ENCODE measurements around the gene NPDC1.

Gene NPDC1

DNA sequence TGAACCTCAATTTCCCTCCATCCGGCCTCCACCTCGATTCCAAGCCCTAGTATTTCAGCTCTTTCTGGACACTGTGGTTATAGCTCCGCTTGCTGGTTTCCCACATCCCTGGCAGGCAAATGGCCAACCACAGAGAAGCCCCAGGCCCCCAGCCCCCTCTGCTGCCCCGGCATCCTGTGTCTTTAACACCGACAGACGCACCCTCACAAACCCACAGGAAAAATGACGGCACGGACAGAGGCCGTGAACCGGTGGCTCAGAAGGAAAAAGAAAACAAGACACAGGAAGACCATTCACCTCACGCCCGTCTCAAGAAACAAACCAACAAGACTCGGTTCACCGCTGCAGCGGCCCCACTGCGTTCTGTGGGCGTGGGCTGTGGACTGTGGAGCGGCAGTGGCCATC, 48.1 kb downstream of the NPDC1 start:
- in situ Hi-C loops (cut with HindIII; ENCODE audit: low sequenced_read_pairs), result no loop called here

DNA sequence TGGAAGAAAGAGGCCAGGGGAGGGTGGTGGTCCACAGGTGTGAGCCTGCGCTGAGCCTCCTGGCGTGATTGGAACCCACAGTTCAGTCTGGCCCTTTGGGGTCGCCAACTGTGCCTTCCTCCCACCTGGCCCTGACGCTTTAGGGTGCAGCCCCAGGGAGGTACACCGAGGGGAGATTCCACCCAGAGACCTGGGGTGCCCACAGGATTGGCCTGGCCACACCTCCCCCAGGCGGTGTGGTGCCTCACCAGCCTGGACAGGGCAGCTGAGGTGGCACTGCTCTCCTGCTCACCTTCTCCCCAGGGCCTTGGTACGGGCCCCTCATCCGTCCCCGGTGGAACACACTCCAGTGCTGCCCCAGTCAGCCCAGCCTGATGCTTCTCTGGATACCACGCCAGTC, 48.6 kb downstream of the NPDC1 start:
- in situ Hi-C loops (cut with HindIII; ENCODE audit: low sequenced_read_pairs), result no loop called here

DNA sequence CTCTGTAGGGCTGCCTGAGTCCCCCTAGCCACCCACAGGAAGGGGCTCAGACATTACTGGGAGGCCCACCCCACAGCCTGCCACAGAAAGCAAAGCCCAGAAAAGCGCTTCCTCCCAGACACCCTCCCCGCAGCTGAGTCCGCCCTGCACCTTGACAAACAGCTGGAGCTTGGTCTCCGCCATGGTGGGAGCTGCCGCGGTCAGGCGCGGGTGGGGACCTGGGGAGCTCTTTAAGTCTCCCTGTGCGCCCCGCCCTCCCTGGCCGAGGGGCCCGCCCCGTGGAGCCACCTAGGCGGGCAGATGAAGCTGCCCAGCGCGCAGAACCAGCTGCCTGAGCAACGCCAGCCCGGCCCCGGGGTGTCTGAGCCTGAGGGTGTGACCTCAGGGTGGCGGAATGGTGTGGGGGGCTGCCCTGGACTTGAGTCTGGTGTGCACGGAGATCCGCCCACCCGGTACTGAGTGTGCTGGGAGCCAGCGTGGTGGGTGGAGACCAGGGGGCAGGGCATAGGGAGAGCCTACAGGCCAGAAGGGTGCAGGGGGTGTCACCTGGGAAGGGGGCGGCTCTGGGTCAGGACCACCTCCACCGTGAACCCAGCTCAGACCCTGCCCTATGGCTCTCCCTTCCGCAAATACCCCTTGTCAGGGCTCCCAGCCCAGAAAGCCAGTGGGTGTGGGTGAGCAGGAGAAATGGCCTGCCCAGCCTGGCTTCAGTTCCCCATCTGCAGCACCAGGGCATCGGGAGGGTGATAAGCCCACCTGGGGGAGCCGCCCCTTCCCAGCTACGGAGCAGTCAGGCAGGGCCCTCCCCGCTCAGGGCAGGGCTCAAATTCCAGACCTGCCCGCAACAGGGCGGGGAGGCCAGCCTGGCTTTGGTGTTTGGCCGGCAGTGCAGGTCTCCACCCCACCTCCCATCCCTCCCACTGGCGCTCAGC, 49.4 kb downstream of the NPDC1 start, which contains the start of gene CLIC3:
TSS of gene CLIC3 (minus strand) at position 208 of the 932 bp plus-strand sequence. CDS start at position 183, 25 bp downstream.
- in situ Hi-C loops (cut with HindIII; ENCODE audit: low sequenced_read_pairs), result no loop called here

DNA sequence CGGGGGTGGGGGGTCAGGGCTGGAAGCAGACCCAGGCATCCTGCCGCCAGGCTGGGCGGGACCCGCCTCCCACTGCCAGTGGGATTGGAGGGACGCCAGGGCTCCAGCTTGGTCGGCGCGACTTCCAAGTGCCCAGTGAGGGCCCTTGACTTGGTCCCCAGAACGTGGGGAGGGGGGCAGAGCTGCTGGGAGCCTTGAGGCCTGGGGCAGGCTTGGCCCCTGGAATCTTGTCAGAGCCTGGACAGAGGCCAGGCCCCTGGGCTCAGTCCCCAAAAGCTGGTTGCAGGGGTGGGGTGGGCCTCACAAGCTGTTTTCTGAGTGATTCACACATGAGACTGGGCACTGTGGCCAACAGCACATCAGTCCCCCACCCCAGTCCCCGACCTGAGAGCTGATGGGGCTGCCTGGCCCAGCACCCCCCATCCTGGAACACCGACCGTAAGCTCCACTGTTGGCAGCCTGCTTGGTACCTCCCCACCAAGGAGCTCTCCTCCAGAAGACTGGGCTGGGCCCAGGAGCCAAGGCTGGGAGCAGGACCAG, 50.1 kb downstream of the NPDC1 start:
- in situ Hi-C loops (cut with HindIII; ENCODE audit: low sequenced_read_pairs), result no loop called here

DNA sequence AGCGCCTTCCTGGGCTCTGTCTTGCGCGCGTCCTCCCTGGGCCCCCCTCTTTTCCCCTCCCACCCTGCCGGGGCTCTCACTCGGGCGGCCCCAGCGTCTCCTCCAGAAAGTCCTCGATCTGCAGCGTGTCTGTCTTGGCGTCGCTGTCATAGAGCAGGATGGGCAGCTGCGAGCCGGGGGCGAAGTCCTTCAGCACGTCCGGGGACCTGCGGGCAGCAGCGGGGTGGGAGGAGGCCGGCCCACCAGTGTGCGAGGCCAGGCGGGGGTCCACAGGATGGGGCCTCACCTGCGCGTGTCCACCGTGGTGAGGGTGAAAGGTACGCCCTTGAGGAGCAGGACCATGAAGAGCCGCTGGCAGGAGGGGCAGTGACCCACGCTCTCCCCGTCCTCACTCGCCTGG, 50.6 kb downstream of the NPDC1 start:
- in situ Hi-C loops (cut with HindIII; ENCODE audit: low sequenced_read_pairs), result no loop called here

DNA sequence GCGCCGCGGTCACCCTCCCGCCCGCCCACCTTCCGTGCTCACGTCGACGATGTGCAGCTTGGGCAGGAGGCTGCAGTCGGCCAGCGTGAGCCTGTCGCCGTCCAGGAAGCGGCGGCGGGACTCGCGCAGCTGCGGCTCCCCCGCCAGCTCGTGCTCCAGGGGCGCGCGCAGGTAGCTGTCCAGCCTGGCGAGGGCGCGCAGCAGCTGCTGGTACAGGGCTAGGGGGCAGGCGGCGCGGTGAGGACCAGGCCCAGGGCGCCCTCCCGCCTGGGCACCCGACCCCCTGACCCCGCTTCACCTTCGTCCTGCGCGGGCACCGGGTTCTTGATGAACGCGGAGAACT, 51.1 kb downstream of the NPDC1 start:
- in situ Hi-C loops (cut with HindIII; ENCODE audit: low sequenced_read_pairs), result no loop called here

DNA sequence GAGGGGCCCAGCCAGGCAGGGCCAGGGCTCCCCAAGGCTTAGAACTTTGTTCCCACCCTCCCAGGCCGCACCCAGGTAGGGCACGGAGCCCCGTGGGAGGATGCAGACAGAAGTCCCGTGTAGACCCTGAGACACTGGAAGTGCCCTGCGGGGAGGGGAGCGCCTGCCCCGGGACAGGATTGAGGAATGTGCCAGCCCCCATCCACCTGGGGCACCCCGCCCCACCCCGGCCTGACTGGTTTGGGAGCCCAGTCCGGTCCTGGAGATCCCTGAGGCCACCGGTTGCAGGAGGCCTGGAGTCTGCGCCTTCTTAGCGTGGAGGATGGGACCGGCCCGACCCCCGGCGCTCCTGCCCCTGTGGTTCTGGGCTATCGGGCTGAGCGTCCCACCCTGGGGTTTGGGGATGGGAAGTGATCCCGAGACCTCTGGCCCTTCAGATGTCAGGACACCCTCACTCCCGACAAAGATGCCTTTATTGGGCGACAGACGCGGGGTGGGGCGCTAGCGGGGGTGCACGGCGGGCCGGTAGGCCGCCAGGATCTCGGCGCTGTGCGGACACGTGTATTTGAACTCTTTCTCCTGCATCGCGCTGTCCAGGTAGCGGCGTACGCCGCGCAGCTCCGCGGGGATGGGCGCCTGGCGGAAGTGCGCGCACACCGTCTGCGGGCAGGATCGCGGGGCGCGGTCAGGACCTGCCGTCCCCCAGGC, 51.6 kb downstream of the NPDC1 start:
- in situ Hi-C loops (cut with HindIII; ENCODE audit: low sequenced_read_pairs), result no loop called here

DNA sequence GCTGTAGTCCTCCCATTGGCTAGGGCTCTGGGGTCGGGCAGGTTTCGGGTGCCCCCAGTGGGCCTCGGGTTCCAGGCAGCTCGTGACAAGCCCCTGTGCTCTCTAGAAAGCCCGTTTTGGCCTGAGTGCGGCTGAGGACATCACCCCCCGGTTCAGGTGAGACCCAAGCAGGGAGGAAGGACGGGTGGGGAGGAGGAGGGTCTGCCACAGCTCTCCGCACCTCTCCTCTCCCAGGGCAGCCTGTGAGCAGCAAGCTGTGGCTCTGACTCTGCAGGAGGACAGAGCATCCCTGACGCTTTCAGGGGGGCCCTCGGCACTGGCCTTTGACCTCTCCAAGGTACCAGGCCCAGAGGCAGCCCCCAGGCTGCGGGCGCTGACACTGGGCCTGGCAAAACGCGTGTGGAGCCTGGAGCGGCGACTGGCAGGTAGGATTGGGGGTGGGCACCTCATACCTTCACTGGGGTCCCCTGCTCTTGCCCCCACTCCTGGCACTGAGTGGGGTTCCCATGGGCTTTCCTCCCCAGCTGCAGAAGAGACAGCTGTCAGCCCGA, 53.1 kb downstream of the NPDC1 start:
- in situ Hi-C loops (cut with HindIII; ENCODE audit: low sequenced_read_pairs), result no loop called here

DNA sequence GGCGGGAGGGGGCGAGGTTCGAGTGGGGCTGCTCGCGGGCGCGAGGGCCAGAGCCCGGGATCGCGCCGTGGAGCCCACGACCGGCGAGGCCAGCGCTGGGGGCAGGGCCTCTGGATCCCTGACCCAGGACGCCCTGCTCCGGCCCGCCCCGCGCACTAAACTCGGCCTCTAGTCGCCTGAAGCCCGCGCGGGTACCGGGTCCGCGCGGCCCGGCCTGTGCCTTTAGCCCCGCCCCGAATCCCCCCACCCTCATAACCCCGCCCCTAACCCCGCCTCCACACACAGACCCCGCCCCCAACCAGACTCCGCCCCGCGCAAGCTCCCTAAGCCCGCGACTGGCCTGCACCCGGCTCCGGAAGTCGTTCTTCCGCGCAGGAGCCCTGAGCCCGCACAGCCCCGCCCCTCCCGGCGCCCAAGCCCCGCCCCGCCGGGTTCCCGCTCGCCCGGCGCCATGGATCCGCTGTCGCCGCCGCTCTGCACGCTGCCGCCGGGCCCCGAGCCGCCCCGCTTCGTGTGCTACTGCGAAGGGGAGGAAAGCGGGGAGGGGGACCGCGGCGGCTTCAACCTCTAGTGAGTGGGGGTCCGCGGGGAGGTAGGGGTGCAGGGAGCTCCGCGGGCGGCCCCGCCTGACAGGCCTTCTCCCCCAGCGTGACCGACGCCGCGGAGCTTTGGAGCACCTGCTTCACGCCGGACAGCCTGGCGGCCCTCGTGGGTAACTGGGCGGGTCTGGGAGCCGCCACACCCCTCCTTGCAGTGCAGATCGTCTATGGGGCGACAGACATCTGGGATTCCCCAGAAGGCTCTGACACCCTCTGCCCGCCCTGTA, 53.8 kb downstream of the NPDC1 start, which contains the start of gene PAXX:
TSS of gene PAXX (plus strand) at position 430 of the 826 bp plus-strand sequence. CDS start at position 452, 22 bp downstream.
- in situ Hi-C loops (cut with HindIII; ENCODE audit: low sequenced_read_pairs), result no loop called here

DNA sequence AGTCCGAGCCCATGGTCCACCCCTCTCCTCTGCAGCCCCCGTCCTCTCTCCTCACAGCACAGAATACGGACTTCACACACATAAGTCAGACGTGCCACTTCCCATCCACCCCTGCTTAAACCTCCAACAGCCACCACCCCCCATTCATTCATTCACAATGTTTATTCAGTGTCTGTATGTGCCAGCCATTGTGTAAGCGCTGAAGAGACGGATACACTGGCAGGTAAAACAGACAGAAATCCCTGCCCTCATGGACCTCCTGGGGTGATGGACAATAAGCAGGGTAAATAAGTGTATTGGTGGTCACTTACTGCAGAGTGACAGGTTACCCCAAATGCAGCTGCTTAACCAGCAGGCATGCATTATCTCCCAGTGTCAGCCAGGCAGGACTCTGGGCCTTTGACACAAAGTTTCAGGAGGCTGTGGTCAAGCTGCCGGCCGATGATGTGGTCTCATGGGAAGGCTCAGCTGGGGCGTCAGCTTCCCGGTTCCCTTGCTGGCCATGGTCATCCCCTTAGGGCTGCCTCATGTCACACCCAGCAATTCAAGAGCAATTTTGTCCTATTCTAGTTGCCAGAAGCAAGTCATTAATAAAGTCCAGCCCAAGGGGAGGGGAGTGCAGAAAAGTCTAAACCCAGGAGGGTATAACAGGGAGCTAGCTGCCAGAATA, 55.6 kb downstream of the NPDC1 start:
- in situ Hi-C loops (cut with HindIII; ENCODE audit: low sequenced_read_pairs), result no loop called here

Data from DLD1 (cell line).